Chondrocyte (in vitro differentiated cells): ENCODE results near the gene HSD11B1. TPM values are rescaled to one million over a fixed set of nuclear protein-coding genes. Genes with fewer than 3 reads are reported as not detected.

ENCODE experiments used
- DNase-seq: peaks from one replicate; pipeline ENCODE4 v3.0.0; 2021; ENCODE audit warnings: mixed read lengths, low spot score
- H3K27ac Mint-ChIP-seq: one replicate; pipeline ENCODE4 v1.8.0; 2021; ENCODE audit warnings: mild to moderate bottlenecking, moderate library complexity, mixed read lengths; ENCODE audit not compliant: unreplicated experiment
- H3K27me3 Mint-ChIP-seq: 2 replicates; pipeline ENCODE4 v1.8.0; 2021; ENCODE audit warnings: low read depth, mixed read lengths
- H3K36me3 Mint-ChIP-seq: 2 replicates; pipeline ENCODE4 v1.8.0; 2021; ENCODE audit warnings: low read depth, mixed read lengths
- H3K4me1 Mint-ChIP-seq: 2 replicates; pipeline ENCODE4 v1.8.0; 2021; ENCODE audit warnings: low read depth, mild to moderate bottlenecking, mixed read lengths
- H3K4me3 Mint-ChIP-seq: one replicate; pipeline ENCODE4 v1.8.0; 2021; ENCODE audit warnings: mild to moderate bottlenecking, moderate library complexity, mixed read lengths; ENCODE audit not compliant: unreplicated experiment
- H3K9me3 Mint-ChIP-seq: 2 replicates; pipeline ENCODE4 v1.8.0; 2021; ENCODE audit warnings: low read depth, mixed read lengths
- CTCF ChIP-seq: fragments of 200-600 bp; sonication (generic); IDR thresholded peaks from 2 replicates; pipeline ENCODE4 v1.5.0; 2021; ENCODE audit warnings: antibody characterized with exemption, mild to moderate bottlenecking, moderate library complexity
- long read RNA-seq: library from polyadenylated mRNA; stranded (forward); transcript quantifications from one replicate; pipeline ENCODE4 v2.0.0, GENCODE V29; 2021
- total RNA-seq: library from RNA; stranded (reverse); gene quantifications from 3 replicates; pipeline ENCODE4 v1.2.1, GENCODE V29; 2021

HSD11B1 gene
- not detected in 3 replicates for total RNA-seq
- long read RNA-seq = 0 reads

- DNase-seq = no peak
- no peaks in the 10 kb centered on the region for H3K9me3 Mint-ChIP-seq
- H3K4me1 Mint-ChIP-seq = no peaks in the 10 kb centered on the region
- H3K27ac Mint-ChIP-seq = no peak within 1 kb of the TSS
- no peaks in the 10 kb centered on the region for H3K36me3 Mint-ChIP-seq
- TF ChIP-seq CTCF = no peak
- H3K27me3 Mint-ChIP-seq = peaks cover 83% of the 10 kb centered on the region
- H3K4me3 Mint-ChIP-seq = no peak within 1 kb of the TSS
These were observed at the start of gene HSD11B1 for GRCh38 chr1:209704584-209704983. Gene HSD11B1, plus strand, starts transcription at chr1:209704846. Its CDS starts 97 bp downstream, at chr1:209704943.

- Mint-ChIP-seq H3K4me1 (peaks cover 33% of the 10 kb centered on the region), H3K27me3 (peaks cover 2% of the 10 kb centered on the region), H3K4me3 (no peak overlapping the region), H3K9me3 (no peaks in the 10 kb centered on the region), H3K27ac (no peak overlapping the region), H3K36me3 (no peaks in the 10 kb centered on the region)
- TF ChIP-seq CTCF = no peak
- DNase-seq = no peak
These were observed 49.0 kb upstream of the HSD11B1 start for GRCh38 chr1:209655411-209656231.

- H3K4me3 Mint-ChIP-seq = no peak overlapping the region
- DNase-seq = no peak
- H3K4me1 Mint-ChIP-seq = peaks cover 18% of the 10 kb centered on the region
- no peaks in the 10 kb centered on the region for H3K9me3 Mint-ChIP-seq
- peaks cover 3% of the 10 kb centered on the region for H3K27me3 Mint-ChIP-seq
- H3K27ac Mint-ChIP-seq = no peak overlapping the region
- no peaks in the 10 kb centered on the region for H3K36me3 Mint-ChIP-seq
- TF ChIP-seq CTCF = no peak
These were observed 47.3 kb upstream of the HSD11B1 start for GRCh38 chr1:209657140-209657879.

- H3K4me1 Mint-ChIP-seq = peaks cover 12% of the 10 kb centered on the region
- no peak overlapping the region for H3K4me3 Mint-ChIP-seq
- TF ChIP-seq CTCF = no peak
- H3K27ac Mint-ChIP-seq = no peak overlapping the region
- no peaks in the 10 kb centered on the region for H3K36me3 Mint-ChIP-seq
- DNase-seq = no peak
- H3K27me3 Mint-ChIP-seq = peaks cover 5% of the 10 kb centered on the region
- no peaks in the 10 kb centered on the region for H3K9me3 Mint-ChIP-seq
These were observed 46.7 kb upstream of the HSD11B1 start for GRCh38 chr1:209657918-209658317.

GRCh38 chr1:209659909-209660308 lies 44.7 kb upstream of the HSD11B1 start:
- Mint-ChIP-seq H3K27me3 (peaks cover 7% of the 10 kb centered on the region), H3K9me3 (no peaks in the 10 kb centered on the region), H3K4me1 (no peaks in the 10 kb centered on the region), H3K27ac (no peak overlapping the region), H3K4me3 (no peak overlapping the region), H3K36me3 (no peaks in the 10 kb centered on the region)
- no peak for DNase-seq
- no peak for TF ChIP-seq CTCF
